HG03575 (cell line): Measurements from ENCODE around the gene ZNF518A.
"Not testable (repeated sequence)": the region's sequence is repeated elsewhere in the genome, so short reads cannot be mapped to it uniquely, and the experiment has no call there.

ENCODE experiments used
- ATAC-seq: cut with Tn5 transposase; IDR thresholded peaks from one replicate; pipeline ENCODE4 v1.9.1; 2021; ENCODE audit not compliant: unreplicated experiment, insufficient number of reproducible peaks, low FRiP score; ENCODE audit errors: extremely low read depth

ZNF518A gene

GRCh38 chr10:96130326-96130995 is 364 bp downstream of the ZNF518A start:
- no peak for ATAC-seq

DNA sequence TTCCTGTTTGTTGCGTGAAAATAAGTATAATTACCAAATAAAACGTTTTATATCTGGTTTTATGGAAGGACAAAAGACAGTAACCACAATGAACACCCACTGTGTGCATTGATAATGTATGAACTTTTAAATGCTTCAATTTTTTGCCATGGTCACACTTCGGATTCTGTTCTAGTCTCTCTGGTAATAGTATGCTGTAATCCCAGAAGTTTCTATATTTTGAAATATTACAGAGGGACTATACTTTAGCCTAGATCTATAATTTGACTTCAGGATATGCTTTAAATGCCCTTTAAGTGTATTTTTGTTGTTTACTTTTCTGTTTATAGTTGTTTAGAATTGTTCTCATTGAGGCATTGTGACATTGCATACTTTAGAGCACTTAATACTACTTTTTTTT is 1.5 kb downstream of the ZNF518A start:
- no peak for ATAC-seq

DNA sequence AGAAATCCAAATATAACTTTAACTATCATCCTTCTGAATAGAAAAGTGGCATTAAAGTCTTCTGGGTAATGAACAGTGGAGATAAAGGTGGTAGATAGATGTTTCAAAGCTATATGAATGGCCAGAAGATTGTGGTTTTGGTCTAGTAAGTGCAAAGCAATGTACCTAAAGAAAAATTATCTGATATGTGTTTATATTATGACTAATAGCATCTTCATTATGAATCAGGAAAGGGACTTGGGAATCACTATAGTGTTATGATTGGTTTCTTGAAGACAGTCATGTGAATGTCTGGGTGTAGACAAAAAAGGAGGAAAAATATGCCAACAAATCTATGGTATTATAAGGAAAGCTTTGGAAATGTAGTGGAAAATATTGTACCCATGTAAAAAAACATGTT is 3.0 kb downstream of the ZNF518A start:
- ATAC-seq: no peak

DNA sequence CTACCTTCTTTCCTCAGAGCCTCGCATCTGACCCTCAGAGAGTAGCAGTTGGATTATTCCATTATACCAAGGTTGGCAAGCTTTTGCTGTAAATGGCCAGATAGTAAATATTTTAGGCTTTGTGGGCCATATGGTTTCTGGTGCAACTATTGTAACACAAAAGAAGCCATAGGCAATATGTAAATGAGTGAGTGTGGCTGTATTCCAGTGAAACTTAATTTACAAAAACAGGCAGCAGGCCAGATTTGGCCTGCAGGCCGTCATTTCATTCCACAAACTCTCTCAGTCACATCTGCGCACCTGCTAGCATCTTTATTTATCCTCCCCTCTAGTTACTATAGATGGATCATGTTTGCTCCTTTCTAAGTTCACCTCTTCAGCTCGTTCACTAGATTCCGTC is 6.7 kb downstream of the ZNF518A start:
- ATAC-seq: no peak

DNA sequence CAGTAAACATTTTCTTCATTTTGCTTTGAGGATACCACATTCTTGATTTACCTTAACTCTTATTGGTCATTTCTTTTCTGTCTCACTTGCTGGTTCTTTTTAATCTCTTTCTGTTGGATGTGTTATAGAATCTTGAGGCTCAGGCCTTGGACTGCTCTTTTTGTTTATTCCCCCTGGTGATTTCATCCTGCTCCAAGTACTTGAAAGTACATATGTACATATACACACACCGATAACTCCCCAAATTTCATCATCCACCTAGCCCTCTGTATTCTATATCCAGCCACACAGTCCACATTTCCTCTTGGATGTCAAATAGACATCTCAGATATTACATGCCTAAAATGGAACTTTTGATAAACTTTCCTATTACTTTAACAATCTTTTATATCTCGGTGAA is 7.5 kb downstream of the ZNF518A start:
- ATAC-seq: no peak

DNA sequence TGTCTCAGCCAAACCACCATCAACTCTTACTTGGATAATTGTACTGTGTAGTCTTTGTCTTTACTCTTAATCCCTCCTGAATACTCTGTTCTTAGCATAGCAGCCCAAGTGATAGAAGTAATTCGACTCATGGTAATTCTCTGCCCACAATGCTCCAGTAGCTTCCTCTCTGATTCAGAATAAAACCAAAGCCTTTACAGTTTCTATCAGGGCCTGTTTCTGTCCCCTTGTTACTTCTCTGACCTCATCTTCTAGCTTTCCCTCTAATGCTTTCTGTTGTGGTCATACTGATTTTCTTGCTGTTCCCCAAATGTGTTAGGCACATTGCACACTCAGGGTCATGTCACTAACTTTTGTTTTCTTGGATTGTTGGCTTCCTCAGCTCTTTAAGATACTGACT is 8.0 kb downstream of the ZNF518A start:
- ATAC-seq: no peak

- no peak for ATAC-seq
Measured at GRCh38 chr10:96152437-96152836, 22.3 kb downstream of the ZNF518A start.

DNA sequence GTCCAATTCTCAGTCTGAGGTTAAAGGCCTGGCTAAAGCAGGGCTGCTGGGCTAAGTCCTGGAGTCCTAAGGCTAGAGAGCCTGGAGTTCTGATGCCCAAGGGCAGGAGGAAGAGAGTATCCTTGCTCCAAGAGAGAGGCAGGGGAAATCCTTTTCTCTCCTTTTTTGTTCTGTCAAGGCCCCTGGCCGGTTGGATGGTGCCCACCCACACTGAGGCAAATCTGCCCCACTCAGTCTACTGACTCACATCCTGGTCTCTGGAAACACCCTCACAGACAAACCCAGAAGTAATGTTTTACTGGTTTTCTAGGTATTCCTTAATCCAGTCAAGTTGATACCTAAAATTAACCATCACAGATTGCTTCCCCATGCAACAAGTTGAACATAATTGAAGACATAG is 23.0 kb downstream of the ZNF518A start:
- ATAC-seq: no peak

- no peak for ATAC-seq
Measured at GRCh38 chr10:96165726-96166125, 35.6 kb downstream of the ZNF518A start.

- no peak for ATAC-seq
Measured at GRCh38 chr10:96168546-96168945, 38.4 kb downstream of the ZNF518A start.

DNA sequence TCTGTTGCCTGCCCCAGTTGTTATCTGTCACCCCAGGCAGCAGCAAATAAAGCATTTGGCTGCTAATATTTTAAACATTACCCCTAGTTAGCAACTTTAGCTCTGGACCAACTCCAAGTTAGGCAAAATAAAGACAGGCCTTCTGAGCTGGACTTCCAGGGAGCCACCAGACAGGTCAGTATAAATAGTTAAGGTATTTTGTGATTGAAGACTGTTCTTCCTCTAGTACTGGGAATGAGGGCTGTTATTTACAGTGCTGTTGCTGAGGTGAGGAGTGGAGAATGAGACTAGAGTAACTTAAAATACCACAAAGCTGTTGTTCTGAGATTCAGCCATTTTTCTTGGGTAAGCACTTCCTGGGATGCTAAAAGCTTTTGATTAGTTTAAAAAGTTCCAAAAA is 40.1 kb downstream of the ZNF518A start:
- no peak for ATAC-seq

- no peak for ATAC-seq
Measured at GRCh38 chr10:96172666-96173065, 42.6 kb downstream of the ZNF518A start.

GRCh38 chr10:96176985-96177384 is 46.9 kb downstream of the ZNF518A start:
- ATAC-seq: no peak

- no peak for ATAC-seq
Measured at GRCh38 chr10:96188421-96188820, 58.3 kb downstream of the ZNF518A start.

DNA sequence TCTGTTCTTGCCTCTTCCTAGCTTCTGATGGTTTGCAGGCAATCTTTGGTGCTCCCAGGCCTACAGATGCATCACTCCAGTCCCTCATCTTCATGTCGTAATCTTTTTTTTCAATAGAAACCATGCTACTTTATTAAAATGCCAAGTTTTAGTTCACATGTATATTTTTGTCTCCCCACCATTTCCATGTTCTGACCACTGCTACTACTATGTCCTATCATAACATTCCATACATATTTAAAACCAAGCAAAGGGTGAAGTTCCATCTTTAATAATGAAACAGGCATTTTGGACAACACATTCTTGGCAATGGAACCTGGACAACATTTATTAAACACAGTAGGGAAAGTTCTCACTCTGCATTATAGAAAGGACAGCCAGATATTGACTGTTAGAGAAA is 58.8 kb downstream of the ZNF518A start:
- no peak for ATAC-seq

DNA sequence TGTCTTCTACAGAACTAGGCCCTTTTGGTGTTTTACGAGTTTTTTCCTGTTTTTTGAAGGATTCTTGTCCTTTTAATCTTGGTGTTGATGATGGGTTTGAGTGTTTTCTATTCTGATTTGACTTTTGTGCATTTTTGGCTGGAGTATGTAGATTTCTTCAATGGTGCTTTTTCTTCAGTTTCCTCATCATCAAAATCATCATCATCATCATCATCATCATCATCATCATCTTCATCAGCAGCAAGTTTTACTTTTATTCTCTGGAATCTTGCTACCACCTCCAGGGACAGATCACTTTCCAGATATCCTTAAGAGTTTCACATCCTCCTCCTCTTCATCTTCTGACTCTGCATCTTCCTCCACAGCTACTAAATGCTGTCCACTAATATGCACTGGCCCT is 59.4 kb downstream of the ZNF518A start:
- ATAC-seq: not testable (repeated sequence)

DNA sequence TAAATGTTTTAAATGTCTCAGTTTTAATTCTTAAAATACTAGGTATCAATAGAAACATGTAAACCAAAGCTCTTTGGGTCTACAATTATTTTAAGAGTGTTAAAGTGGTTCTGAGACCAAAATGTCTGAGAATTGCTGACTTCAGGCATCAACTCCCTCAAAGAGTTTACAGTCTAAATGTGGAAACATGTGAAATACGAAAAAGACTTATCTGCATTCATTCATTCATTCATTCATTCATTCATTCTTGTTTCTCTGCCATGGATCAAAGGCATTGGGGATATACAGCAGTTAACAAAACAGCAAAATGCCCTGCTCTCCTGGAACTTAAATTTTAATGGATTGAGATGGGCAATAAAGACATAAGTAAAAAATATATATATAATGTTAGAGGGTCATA is 71.4 kb downstream of the ZNF518A start:
- ATAC-seq: no peak

DNA sequence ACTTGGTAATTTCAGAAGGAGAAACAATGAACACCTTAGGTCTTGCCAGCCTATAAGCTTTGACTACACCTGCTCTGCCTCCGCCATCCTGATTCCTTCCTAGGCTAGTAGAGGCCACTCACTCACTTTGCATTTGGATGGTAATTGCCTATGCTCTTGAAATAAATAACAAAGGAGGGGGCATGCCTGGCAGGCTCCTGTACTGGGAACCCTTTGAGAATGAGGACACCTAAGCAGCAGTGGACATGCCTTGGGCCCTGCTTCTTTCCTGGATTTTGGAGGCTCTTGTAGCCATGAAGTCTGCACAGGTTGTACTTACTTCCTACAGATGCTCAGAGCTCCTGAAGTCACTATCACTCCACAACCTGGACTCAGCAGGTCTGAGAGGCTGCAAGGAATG is 75.5 kb downstream of the ZNF518A start:
- no peak for ATAC-seq

DNA sequence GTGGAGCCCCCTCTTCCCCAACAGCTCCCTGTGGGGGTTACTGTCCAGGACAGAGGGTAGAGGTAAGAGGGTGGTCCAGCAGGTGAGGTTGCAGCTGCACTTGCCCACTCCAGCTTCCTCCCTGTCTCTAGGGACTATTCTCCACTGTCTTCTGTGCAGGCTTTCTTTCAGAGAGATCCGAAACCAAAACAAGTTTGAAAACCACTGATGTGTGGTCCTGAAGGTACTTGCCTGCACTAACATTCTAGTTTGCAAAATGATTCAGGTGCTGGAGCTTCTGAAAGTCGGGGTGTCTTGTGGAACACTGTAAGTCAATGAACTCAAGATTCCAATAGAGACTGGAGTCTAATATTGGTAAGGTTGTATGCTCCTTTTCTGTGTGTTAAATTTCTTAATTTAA is 78.2 kb downstream of the ZNF518A start:
- no peak for ATAC-seq

DNA sequence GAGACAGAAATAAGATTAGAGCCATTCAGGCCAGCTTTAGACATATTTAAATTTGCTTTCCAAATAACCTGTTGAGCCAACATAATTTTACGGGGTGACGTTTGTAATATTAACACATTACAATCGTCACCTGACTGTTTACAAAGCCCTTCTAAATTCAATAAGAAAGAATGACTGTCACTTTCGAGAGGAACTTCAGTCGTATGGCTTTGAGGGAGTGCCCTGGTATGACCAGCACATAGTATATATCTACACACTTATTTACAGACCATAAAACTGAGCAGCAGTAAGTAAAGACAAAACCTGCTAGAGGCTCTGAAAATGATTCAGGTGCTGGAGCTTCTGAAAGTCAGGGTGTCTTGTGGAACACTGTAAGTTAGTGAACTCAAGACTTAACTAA is 78.8 kb downstream of the ZNF518A start:
- ATAC-seq: no peak

GRCh38 chr10:96211764-96212163 is 81.7 kb downstream of the ZNF518A start:
- no peak for ATAC-seq
